ENCODE results near the gene AIFM1. TPM values are rescaled to one million over a fixed set of nuclear protein-coding genes. Genes with fewer than 3 reads are reported as not detected.

Gene AIFM1
- polyA plus RNA-seq, 5 donors = 26.3 to 30.8 (median 27.2) TPM

DNA sequence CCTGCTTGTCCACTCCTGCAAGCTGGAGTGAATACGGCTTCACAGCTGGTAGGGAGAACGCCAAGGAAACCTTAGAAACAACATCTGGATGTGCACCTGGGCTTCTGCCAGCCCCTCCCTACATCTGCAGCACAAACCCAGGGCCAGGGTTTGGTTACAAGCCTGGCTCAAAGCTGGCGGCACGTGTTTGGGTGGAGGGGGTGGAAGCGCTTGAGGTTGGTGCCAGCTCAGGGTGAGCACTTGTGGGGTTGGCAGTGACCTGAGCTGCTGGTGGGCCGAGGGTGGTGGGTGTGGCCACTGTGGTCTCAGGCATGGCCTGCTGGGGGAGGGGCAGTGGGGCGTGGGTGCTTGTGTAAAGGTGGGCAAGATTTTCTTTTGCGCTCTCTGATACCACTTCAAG, 70.9 kb downstream of the AIFM1 start:
- no peak for DNase-seq

DNA sequence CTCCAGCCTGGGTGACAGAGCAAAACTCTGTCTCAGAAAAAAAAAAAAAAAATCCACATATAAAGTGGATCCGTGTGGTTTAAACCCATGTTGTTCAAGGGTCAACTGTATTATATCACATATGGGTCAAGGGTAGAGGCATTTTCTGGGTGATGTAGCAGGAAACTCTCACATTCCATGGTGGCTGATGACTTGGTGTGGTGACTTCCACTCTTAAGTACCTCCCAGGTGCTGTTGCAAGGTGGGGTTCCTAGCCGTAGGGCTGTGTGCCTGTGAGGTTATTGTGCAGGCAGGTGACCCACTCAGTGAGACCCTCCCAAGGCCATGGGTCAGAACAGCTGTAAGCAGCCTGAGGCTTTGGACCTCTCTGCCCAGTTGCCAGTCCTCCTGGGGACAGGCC, 72.4 kb downstream of the AIFM1 start:
- no peak for DNase-seq

DNA sequence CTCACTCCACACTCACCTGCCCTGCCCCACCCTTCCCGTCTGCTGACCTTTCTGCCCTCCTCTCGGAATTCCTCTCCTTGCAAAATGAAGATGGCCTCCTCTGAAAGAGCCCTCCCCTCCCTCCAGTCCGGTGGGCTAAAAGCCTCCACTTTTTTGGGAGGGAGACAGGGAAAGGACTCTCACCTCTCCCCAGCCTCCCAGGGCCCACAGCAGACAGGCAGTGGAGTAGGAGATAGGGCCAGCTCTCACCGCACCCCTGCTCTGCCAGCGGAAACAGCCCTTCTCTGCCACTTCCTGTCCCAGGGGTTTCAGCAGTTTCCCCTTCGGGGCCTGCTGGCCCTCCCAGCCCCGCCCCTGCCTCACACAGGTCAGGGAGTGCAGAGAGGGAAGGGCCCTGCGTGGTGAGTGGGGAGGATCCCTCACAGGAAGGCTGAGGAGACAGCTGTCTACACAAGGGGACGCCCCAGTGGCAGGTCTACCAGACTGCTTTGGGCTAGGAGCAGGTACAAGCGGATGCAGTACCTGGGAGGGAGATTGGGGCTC, 73.6 kb downstream of the AIFM1 start:
- DNase-seq = no peak

DNA sequence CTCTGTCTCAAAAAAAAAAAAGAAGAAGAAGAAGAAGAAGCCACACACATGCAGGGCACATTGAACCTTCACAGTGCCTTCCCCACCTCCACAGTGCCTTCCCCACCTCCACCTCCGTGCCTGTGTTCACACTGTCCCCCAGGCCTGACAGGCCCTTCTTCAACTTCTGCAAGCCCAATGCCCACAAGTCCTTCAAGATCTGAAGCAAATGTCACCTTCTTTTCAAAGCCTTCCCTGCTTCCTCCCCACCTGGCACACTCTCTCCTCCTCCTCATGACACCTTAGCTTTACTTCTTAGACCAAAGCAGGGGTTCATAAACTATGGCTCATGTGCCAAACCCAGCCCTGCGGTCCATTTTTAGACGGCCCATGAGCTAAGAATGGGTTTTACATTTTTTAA, 75.3 kb downstream of the AIFM1 start:
- no peak for DNase-seq

DNA sequence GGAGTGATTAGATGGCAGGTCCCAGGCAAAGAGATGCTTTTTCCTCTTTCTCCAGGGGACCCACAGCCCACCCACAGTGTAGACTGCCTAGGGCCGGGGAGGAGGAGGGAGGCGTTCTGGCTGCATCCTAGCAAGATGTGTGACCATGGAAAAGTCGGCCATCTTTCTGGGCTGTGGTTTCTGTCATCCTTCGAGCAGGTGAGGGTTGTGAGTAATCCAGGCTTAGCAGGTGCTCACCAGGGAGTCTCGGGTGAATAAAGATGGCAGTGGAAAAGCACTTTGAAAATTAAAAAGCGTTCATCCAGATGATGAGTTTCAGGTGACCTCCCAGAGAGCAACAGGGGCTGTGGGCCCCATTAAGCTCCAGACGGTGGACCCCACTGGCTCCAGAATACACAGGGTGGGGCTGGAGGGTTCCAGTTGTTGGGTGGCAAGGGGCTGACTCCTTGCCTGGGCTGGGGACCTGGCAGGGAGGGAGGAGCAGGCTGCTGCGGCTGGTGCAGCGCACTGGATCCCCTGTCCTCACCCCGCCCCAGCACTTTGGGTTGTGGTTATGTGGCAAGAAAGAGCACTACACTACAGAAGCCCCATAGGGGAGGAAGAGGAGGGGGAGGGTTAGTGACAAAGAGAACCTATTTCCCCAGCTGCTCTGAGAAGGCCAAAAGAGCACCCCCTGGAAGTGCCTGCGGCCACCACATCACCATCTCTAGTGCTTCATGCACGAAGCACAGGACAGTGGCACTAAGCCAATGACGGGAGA, 79.0 kb downstream of the AIFM1 start:
- DNase-seq = no peak

DNA sequence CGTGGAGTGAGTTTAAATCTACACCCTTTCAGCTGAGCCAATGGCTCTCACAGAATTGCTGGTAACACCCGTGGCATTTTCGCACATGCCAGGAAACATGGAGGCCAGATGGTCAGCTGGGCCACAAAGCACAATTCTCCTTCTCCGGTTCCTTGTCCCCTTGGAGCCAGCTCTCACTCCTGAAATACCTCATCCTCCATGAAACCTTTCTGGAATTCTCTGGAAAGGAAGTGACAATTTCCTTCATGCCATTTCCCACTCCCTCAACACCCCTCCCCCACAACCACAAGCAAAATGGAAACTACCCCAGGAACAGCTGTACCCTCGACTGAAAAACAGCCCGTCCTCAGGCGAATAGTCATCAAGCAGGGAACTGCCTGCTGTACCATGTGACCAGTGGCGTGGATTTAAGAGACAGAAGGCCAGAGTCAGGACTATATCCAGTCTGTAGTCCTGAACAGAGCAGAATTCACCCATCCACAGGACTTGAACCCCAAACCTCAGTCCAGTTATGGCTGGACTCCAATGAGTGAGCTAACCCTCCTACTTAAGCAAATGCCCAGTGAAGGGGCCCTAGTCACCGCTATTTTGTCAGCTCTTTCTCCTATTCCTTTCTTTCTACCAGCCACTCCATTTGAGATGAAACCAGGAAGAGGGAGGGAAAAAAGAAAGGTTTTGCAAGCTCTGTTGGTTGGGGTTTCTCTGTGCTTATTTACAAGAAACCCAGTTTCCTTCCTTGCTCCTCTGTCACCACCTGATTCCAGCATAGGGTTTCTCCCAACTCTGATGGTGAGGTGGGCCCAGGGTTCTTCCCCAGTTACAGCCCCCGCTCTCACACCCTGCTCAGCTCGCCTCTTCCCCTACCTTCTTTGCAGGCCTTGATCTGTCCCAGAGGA, 79.8 kb downstream of the AIFM1 start:
- no peak for DNase-seq

DNA sequence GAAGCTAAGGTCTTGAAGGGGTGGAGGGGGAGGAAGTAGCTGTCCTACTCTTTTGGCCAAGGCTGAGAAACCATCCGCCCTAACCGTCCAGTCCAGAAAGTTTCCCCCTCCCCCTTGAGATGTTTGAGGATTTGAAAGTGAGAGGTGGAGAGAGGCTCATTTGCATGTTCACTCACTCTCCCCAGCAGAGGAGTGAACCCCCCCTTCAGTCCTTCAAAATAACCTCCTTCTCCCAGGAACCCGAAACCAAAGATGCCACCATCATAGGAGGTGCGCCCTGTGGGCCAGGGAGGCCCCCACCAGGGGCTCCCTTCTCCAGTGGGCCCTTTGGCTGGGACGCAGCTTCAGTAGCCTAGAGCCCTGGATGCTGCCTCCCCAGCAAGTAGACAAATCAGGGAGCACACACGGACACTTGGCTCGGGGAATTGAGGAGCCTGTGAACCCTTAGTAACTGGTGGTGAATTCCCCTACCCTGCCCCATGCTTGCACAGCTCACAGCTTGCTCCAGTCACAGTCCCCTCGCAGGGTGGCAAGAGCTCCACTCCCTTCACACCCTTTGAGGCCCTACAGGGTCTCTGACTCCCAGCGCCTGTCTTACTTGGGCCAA, 80.9 kb downstream of the AIFM1 start:
- no peak for DNase-seq

DNA sequence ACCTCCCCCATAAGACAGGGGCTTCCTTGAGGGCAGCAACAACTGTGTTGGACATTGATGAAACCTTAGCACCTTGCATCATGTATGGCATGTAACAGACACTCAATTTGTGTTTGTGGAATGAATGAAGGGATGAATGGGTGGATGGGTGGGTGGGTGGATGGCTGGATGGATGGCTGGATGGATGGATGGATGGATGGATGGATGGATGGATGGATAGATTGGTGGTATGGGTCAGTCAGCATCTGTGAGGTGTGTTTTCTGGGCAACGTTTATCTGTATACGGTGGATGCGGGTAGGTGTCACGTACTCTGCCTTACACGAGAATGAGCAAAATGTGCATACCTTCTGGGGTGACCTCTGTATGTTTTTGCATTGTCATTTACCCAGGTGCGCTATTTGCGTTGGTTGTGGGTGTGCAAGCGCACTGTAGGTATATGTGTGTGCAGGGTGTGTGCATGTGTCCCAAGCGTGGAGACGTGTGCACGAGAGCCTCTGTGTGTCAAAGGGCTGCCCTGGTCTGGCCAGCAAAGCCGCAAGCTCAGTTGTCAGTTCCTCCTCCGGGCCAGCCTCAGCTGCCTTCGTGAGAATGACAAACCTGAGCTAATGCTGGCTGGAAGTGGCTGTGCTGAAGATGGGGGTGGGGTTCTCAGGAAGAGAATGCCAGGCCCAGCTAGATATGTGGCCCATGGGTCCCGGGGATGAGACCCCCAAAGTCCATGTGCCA, 81.8 kb downstream of the AIFM1 start:
- no peak for DNase-seq

DNA sequence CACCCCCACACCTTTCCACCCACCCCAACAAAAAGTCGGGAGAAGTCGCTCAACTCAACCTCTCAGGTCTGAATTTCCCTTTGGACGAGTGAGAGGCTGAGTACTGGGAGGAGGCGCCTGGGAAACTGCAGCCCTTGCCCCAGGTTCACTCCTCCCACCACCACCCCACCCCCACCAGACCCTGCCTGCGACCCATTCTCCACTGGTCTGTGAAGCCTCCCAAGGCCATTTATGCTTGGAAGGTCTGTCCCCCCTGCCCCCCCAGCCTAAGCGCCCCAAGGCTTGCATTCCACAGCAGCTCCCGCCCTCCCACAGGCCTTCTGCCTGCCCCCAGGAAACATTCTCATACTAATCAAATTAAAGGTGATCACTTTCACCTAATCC, 82.5 kb downstream of the AIFM1 start:
- DNase-seq = no peak

DNA sequence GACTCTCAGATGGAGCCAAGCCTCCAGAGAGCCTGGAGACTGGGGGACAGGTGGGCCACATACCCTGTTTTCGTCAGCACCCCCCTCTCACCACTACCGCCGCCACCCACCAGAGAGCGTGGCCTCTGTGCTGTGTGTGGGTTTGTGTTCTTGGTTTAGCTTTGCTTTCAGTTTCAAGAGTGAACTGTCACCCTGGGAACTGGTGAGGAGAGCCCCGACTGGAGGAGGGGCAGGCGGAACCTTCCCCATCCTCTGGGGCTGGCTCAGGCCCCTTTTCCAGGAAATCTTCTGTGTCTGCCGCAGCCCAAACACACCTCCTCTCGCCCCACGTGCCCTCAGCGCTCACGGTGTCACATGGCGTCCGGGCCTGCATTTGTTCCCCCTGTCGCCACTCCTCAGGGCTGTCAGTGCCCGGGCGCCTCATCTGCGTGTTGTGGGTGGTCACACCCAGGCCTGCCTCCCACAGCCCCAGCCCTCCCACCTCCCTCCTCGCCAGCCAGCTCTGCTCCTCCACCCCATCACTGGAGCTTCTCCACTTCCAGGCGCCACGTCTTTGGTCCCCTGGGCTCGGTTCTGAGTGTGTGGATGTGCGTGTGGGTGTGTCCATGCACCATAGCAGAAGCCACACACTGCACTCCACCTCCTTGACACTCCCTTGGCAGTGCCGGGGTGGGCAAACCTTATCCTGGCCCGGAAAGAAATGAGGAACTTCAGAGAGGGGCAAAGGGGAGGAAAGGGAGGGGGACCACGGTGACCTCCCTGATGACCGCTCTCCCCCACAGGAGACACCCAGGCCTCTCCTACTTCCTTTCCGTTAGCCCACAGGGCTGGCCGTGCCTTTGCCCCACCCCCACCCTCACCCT, 83.2 kb downstream of the AIFM1 start:
- DNase-seq = no peak

DNA sequence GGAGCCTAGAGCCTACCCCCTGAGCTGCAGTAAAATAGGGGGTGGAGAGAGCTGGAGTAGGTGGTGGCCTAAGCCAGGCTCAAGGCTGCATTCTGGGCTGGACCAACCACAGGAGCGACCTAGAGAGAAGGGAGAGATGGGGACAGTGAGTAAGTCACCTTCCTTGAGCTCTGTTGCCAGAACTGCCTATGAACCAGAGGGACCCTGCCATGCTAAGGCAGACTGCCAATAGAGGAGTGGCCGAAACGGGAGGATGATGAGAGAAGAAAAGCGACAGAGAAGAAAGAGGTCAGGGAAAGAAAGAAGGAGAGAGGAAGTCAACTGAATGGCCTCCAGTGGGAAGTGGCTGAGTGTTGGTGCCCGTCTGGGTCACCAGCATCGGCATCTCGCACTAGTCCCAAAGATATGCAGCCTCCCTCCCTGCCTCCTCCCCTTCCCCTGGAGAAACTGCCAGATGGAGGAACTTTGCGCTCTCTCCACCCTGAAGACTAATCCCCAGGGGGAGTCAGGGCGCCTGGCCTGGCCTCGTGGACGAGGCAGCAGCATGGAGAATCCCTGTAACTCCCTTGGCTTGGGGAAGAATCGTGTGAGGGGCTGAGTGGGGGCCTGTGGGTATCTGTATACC, 84.1 kb downstream of the AIFM1 start:
- no peak for DNase-seq

DNA sequence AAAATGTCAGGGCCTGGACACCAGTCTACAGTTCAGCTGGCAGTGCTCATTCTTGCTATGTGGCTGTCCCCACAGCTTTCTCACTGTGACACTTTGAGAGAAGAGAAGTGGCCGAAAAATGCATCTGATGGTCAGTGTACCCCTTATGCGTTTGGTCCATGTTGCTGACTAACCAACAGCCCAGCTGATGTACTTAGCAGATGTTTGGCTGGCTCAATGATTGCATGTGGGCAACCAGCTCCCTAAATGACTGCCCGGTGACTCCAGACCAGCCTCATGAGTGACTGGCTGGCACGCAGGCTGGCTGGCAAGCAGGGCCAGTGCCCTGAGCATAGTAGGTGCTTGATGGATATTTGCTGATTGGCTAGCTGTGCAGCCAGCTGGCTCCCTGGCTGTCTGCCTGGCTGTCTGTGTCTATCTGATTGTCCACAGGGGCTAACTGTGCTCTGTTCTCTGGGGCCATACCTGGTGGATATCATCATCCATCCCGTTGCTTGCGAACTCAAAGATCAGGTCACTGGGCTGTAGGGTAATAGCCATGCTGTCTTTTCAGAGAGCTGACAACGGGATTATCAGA, 84.8 kb downstream of the AIFM1 start:
- DNase-seq = no peak

DNA sequence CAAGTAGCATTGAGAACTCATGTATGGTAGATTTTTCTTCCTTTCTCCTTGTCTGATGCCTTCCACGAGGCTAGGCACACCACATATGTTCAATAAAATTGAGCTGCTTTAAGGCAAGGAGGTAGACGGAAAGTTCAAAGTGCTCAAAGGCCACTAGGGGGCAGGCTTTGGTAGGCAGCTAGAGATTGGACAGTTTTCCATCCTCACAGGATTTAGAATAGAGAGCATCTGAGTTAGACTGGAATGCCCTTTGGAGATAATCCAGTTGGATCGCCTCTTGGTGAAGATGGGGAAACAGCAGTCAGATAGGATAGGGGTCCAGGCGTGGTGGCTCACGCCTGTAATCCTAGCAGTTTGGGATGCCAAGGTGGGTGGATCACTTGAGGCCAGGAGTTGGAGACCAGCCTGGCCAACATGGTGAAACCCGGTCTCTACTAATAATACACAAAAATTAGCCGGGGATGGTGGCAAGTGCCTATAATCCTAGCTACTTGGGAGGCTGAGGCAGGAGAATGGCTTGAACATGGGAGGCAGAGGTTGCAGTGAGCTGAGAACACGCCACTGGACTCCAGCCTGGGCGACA, 85.7 kb downstream of the AIFM1 start:
- peak in 1 of 2 donors; percentile 46 for DNase-seq

Other genes starting within 250 kb of the AIFM1 start
- gene BCORL1, start 183.2 kb downstream of the AIFM1 start, polyA plus RNA-seq (ENCODE audit: insufficient read depth in 1 of 5, insufficient read length in 5 of 5, low replicate concordance in 1 of 5) = 10 to 100 TPM; 13.6 to 20.8 (median 18.0) TPM
- 10 to 100 TPM; 10.0 to 13.2 (median 11.0) TPM for gene ELF4, start 55.3 kb downstream of the AIFM1 start, polyA plus RNA-seq (ENCODE audit: insufficient read depth in 1 of 5, insufficient read length in 5 of 5, low replicate concordance in 1 of 5)
- 1 to 10 TPM in 1 of 5 donors, under 1 TPM in 4; 0.42 to 1.4 (median 0.74) TPM for gene RAB33A, start 6.1 kb upstream of the AIFM1 start, polyA plus RNA-seq (ENCODE audit: insufficient read depth in 1 of 5, insufficient read length in 5 of 5, low replicate concordance in 1 of 5)
- 10 to 100 TPM in 2 of 5 donors, 1 to 10 TPM in 3; 5.6 to 11.5 (median 8.9) TPM for gene ZNF280C, start 103.1 kb upstream of the AIFM1 start, polyA plus RNA-seq (ENCODE audit: insufficient read depth in 1 of 5, insufficient read length in 5 of 5, low replicate concordance in 1 of 5)
- gene SLC25A14, start 174.1 kb upstream of the AIFM1 start, polyA plus RNA-seq (ENCODE audit: insufficient read depth in 1 of 5, insufficient read length in 5 of 5, low replicate concordance in 1 of 5) = 10 to 100 TPM; 20.0 to 33.2 (median 30.5) TPM
- not detected for gene GPR119, start 219.8 kb upstream of the AIFM1 start, polyA plus RNA-seq (ENCODE audit: insufficient read depth in 1 of 5, insufficient read length in 5 of 5, low replicate concordance in 1 of 5)
- gene RBMX2, start 236.1 kb upstream of the AIFM1 start, polyA plus RNA-seq (ENCODE audit: insufficient read depth in 1 of 5, insufficient read length in 5 of 5, low replicate concordance in 1 of 5) = 10 to 100 TPM; 27.0 to 36.9 (median 31.0) TPM